Measurements from ENCODE around the gene C2CD4D. TPM values are rescaled to one million over a fixed set of nuclear protein-coding genes. Genes with fewer than 3 reads are reported as not detected.

Gene C2CD4D
- total and polyA plus RNA-seq, 10 donors: 0.03 to 0.51 (median 0.07) TPM; not detected in 7

GRCh38 chr1:151853411-151853943, 13.9 kb upstream of the C2CD4D start, which contains the start of gene THEM5:
TSS of gene THEM5 (minus strand) at chr1:151853712. CDS start at chr1:151853565, 147 bp downstream.
- Histone ChIP-seq H3K4me1 (peaks cover 0 to 8% (median 2%) of the 10 kb centered on the region in 6 donors), H3K27ac (no peak within 1 kb of the TSS), H3K9me3 (no peaks in the 10 kb centered on the region), H3K27me3 (replicated peaks in 1 of 7) (no peaks in the 10 kb centered on the region), H3K4me3 (no peak within 1 kb of the TSS), H3K36me3 (no peaks in the 10 kb centered on the region)
- TF ChIP-seq CTCF (IDR thresholded peaks at IDR 0.05 in 8 of 11, conservative IDR thresholded peaks at IDR 0.05 in 3 of 11) (no peak), POLR2A (IDR thresholded peaks at IDR 0.05) (no peak), POLR2AphosphoS5 (IDR thresholded peaks at IDR 0.05) (no peak)
- DNase-seq: no peak
- intact Hi-C loops (cut with DNase I; ENCODE audit: low total_unique reads): no loop called here
- 68 to 86% (median 79%) methylated on average over 3 to 5 of the region's 5 CpGs for WGBS, 5 donors

GRCh38 chr1:151852733-151853132, 13.1 kb upstream of the C2CD4D start:
- 71 to 95% (median 90%) methylated on average over 2 to 4 of the region's 4 CpGs for WGBS, 5 donors
- Histone ChIP-seq H3K27ac (no peak overlapping the region), H3K9me3 (no peaks in the 10 kb centered on the region), H3K4me1 (peaks cover 0 to 13% (median 6%) of the 10 kb centered on the region in 6 donors), H3K27me3 (replicated peaks in 1 of 7) (no peaks in the 10 kb centered on the region), H3K4me3 (no peak overlapping the region), H3K36me3 (no peaks in the 10 kb centered on the region)
- TF ChIP-seq POLR2A (IDR thresholded peaks at IDR 0.05): no peak
- no peak for DNase-seq
- intact Hi-C loops (cut with DNase I; ENCODE audit: low total_unique reads): no loop called here

- Histone ChIP-seq H3K4me3 (no peak overlapping the region), H3K27ac (no peak overlapping the region), H3K9me3 (no peaks in the 10 kb centered on the region), H3K27me3 (replicated peaks in 1 of 7) (no peaks in the 10 kb centered on the region), H3K36me3 (no peaks in the 10 kb centered on the region), H3K4me1 (peaks cover 0 to 14% (median 6%) of the 10 kb centered on the region in 6 donors)
- WGBS, 5 donors: 83 to 95% (median 88%) methylated on average over 8 of the region's 8 CpGs
- TF ChIP-seq CTCF (IDR thresholded peaks at IDR 0.05 in 8 of 11, conservative IDR thresholded peaks at IDR 0.05 in 3 of 11): no peak
- no peak for TF ChIP-seq POLR2A (IDR thresholded peaks at IDR 0.05)
- intact Hi-C loops (cut with DNase I; ENCODE audit: low total_unique reads): no loop called here
- DNase-seq: no peak
Observed at GRCh38 chr1:151851886-151852285, 12.3 kb upstream of the C2CD4D start.

- TF ChIP-seq CTCF (IDR thresholded peaks at IDR 0.05 in 8 of 11, conservative IDR thresholded peaks at IDR 0.05 in 3 of 11): no peak
- TF ChIP-seq POLR2AphosphoS5 (IDR thresholded peaks at IDR 0.05): no peak
- TF ChIP-seq POLR2A (IDR thresholded peaks at IDR 0.05): no peak
- intact Hi-C loops (cut with DNase I; ENCODE audit: low total_unique reads): no loop called here
Observed at GRCh38 chr1:151849871-151850270, 10.3 kb upstream of the C2CD4D start.

GRCh38 chr1:151849126-151849525, 9.5 kb upstream of the C2CD4D start:
- Histone ChIP-seq H3K36me3 (no peaks in the 10 kb centered on the region), H3K4me3 (no peak overlapping the region), H3K4me1 (peaks cover 0 to 14% (median 6%) of the 10 kb centered on the region in 6 donors), H3K9me3 (no peaks in the 10 kb centered on the region), H3K27me3 (replicated peaks in 1 of 7) (no peaks in the 10 kb centered on the region), H3K27ac (no peak overlapping the region)
- no peak for DNase-seq
- TF ChIP-seq CTCF (IDR thresholded peaks at IDR 0.05 in 8 of 11, conservative IDR thresholded peaks at IDR 0.05 in 3 of 11): no peak
- no peak for TF ChIP-seq POLR2A (IDR thresholded peaks at IDR 0.05)
- no peak for TF ChIP-seq POLR2AphosphoS5 (IDR thresholded peaks at IDR 0.05)
- WGBS, 5 donors: 71 to 79% (median 75%) methylated on average over 3 of the region's 3 CpGs
- intact Hi-C loops (cut with DNase I; ENCODE audit: low total_unique reads): no loop called here

More at GRCh38 chr1:151849871-151850270, 10.3 kb upstream of the C2CD4D start:
- Histone ChIP-seq H3K4me1 (peaks cover 0 to 14% (median 6%) of the 10 kb centered on the region in 6 donors), H3K9me3 (no peaks in the 10 kb centered on the region), H3K4me3 (no peak overlapping the region), H3K36me3 (no peaks in the 10 kb centered on the region), H3K27ac (no peak overlapping the region), H3K27me3 (replicated peaks in 1 of 7) (no peaks in the 10 kb centered on the region)
- no peak for DNase-seq

All from spleen (tissue), 11 donors.